NCI-H526 (cell line): ENCODE measurements around the gene CEACAM18.

Source experiments
- DNase-seq, 2 experiments: peaks; one replicate each; lab custom pipeline; 2025; lab: John Stamatoyannopoulos, UW

CEACAM18 gene

DNA sequence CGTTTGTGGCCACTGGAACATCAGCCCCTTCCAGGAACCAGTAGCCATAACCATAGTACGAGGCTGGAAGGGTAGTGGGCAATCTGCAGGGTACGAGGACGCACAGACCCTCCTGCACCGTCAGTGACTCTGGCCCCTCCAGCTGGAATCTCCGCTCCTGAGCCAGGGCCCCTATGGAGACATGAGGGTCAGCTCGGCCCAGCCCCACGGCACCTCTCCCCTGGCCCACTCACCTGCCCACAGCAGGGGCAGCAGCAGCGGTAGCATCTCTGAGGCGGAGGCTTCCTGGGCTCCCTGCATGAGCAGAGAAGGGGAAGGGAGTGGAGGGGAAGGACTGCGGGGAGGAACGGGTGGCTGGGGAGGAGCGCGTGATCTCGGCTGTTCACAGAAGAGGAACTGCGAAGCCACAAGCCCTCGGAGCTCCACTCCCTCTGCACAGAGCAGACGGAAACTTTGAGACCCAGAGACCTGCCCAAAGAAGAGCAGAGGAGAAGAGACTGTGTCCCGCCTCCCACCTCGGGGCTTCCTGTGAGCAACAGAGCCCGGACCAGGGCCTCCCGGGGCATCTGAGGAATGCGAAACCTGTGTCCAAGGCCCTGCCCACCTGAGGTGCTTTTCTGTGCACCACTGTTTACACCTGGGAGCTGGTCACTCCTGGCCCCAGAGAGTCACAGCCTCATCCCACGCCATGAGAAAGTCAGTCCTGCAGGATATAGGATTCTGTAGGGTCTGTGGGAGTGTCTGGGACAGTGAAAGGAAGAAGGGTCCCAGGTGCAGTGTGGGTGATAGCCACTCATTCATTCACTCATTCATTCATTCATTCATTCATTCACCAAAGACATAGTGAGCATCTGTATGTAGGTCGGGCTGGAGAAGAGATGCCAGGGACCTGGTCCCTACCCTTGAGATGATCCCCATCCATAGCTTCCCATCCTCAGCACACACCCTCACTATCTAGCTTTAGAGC is 53.3 kb downstream of the CEACAM18 start, which contains the start of gene SIGLEC6:
TSS of gene SIGLEC6 (minus strand) at position 322 of the 967 bp plus-strand sequence. CDS start at position 300, 22 bp downstream.
- DNase-seq, result no peak

DNA sequence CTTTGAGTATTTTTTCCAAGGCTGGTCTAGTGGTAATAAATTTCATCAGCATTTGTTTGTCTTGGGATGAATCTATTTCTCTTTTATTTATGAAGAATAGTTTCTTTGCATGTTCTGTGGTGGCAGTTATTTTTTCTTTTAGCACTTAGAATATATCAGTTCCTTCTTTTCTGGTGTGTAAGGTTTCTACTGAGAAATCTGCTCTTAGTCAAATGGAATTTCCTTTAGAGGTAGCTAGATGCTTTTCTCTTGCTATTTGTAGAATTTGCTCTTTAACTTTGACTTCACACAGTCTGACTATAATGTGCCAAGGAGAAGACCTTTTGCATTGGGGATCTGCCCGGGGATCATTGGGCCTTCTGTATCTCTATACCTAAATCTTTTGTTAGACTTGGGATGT is 57.2 kb downstream of the CEACAM18 start:
- DNase-seq, result no peak

DNA sequence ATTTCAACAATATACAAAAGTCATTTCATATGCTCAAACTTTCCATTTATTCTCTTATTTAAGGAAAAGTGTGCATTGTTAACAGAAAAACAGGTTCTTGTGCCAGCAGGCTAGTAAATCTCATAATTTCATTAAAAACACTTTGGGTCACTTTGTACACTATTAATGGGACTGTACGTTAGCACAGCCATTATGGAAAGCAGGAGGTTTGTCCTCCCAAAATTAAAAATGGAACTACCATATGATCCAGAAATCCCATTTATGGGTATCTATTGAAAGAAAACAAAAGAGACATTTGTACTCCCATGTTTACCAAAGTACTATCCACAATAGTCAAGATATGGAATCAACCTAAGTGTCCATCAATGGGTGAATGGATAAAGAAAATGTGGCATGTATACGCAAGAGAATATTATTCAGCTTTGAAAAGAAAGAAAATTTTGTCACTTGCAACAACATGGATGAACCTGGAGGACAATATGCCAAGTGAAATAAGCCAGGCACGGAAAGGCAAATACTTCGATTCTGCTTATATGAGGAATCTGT is 61.6 kb downstream of the CEACAM18 start:
- no peak for DNase-seq
